Trophoblast cell (in vitro differentiated cells and primary cell): Measurements from ENCODE around the gene GRK1.

Source experiments
- DNase-seq, 2 donors: peaks; one replicate each; pipeline ENCODE4 v3.0.0-alpha.2; 2016
- H2AFZ ChIP-seq: 2 replicates; pipeline ENCODE4 v1.6.1; 2013; ENCODE audit warnings: low read length, moderate library complexity, mild to moderate bottlenecking; ENCODE audit not compliant: insufficient read depth, poor library complexity
- H2AK5ac ChIP-seq: 2 replicates; pipeline ENCODE4 v1.6.1; 2013; ENCODE audit warnings: mild to moderate bottlenecking, low read length
- H2BK120ac ChIP-seq: 2 replicates; pipeline ENCODE4 v1.6.1; 2013; ENCODE audit warnings: low read length, mild to moderate bottlenecking, moderate library complexity; ENCODE audit not compliant: insufficient read depth, poor library complexity
- H2BK12ac ChIP-seq: 2 replicates; pipeline ENCODE4 v1.6.1; 2013; ENCODE audit warnings: mild to moderate bottlenecking, low read length, moderate library complexity
- H2BK5ac ChIP-seq: 2 replicates; pipeline ENCODE4 v1.6.1; 2013; ENCODE audit warnings: low read length, low read depth, moderate library complexity, mild to moderate bottlenecking; ENCODE audit not compliant: poor library complexity
- H3K14ac ChIP-seq: 2 replicates; pipeline ENCODE4 v1.6.1; 2013; ENCODE audit warnings: mild to moderate bottlenecking, low read length
- H3K18ac ChIP-seq: 2 replicates; pipeline ENCODE4 v1.6.1; 2013; ENCODE audit warnings: mild to moderate bottlenecking, low read length
- H3K23ac ChIP-seq: 2 replicates; pipeline ENCODE4 v1.6.1; 2013; ENCODE audit warnings: low read length
- H3K27ac ChIP-seq: 2 replicates; pipeline ENCODE4 v1.5.1; 2013; ENCODE audit warnings: low read depth, mild to moderate bottlenecking, inconsistent platforms, low read length, moderate library complexity
- H3K27me3 ChIP-seq: 2 replicates; pipeline ENCODE4 v1.6.1; 2013; ENCODE audit warnings: inconsistent platforms, mild to moderate bottlenecking, low read length, moderate library complexity; ENCODE audit not compliant: insufficient read depth
- H3K36me3 ChIP-seq, 2 experiments: 1 replicate in 1 of 2; 2 replicates in 1 of 2; pipeline ENCODE4 v1.6.1; 2013; ENCODE audit warnings: low read length in 2 of 2, mild to moderate bottlenecking in 2 of 2, moderate library complexity in 1 of 2; ENCODE audit not compliant: insufficient read depth in 2 of 2, control insufficient read depth in 1 of 2
- H3K4ac ChIP-seq: 2 replicates; pipeline ENCODE4 v1.6.1; 2013; ENCODE audit warnings: low read depth, mild to moderate bottlenecking, low read length, moderate library complexity
- H3K4me1 ChIP-seq, 2 experiments: 1 replicate in 1 of 2; 2 replicates in 1 of 2; pipeline ENCODE4 v1.6.1; 2013; ENCODE audit warnings: low read length in 2 of 2, mild to moderate bottlenecking in 2 of 2, moderate library complexity in 1 of 2; ENCODE audit not compliant: insufficient read depth in 2 of 2, control insufficient read depth in 1 of 2
- H3K4me2 ChIP-seq: 2 replicates; pipeline ENCODE4 v1.6.1; 2013; ENCODE audit warnings: inconsistent platforms, mild to moderate bottlenecking, low read length, moderate library complexity
- H3K4me3 ChIP-seq: 2 replicates; pipeline ENCODE4 v1.5.1; 2013; ENCODE audit warnings: mild to moderate bottlenecking, low read depth, low read length, inconsistent platforms
- H3K79me1 ChIP-seq: one replicate; pipeline ENCODE4 v1.6.1; 2013; ENCODE audit warnings: low read length
- H3K79me2 ChIP-seq: 2 replicates; pipeline ENCODE4 v1.6.1; 2013; ENCODE audit warnings: low read length, mild to moderate bottlenecking; ENCODE audit not compliant: control insufficient read depth, insufficient read depth, poor library complexity
- H3K9ac ChIP-seq: 2 replicates; pipeline ENCODE4 v1.6.1; 2013; ENCODE audit warnings: mild to moderate bottlenecking, low read length
- H3K9me3 ChIP-seq: 2 replicates; pipeline ENCODE4 v1.6.1; 2013; ENCODE audit warnings: low read depth, mild to moderate bottlenecking, control low read depth, inconsistent platforms, low read length; ENCODE audit not compliant: insufficient read depth
- H4K12ac ChIP-seq: 2 replicates; pipeline ENCODE4 v1.6.1; 2013; ENCODE audit warnings: low read depth, mild to moderate bottlenecking, low read length, moderate library complexity
- H4K8ac ChIP-seq: 2 replicates; pipeline ENCODE4 v1.6.1; 2013; ENCODE audit warnings: low read depth, mild to moderate bottlenecking, low read length, moderate library complexity
- H4K91ac ChIP-seq: one replicate; pipeline ENCODE4 v1.6.1; 2013; ENCODE audit warnings: low read depth, mild to moderate bottlenecking, low read length, moderate library complexity
- WGBS: extraction: QIAGEN DNeasy Blood & Tissue Kit; methylation state at CpG from one replicate; pipeline ENCODE4 v1.1.7; 2013; ENCODE audit warnings: missing lambda C conversion rate; ENCODE audit not compliant: insufficient read length, insufficient coverage; ENCODE audit errors: extremely low coverage; 5-methylcytosine and 5-hydroxymethylcytosine counted together

Gene GRK1

GRCh38 chr13:113661509-113661908, 5.5 kb upstream of the GRK1 start:
- Histone ChIP-seq H2AK5ac (no peak overlapping the region), H3K23ac (no peak overlapping the region), H2AFZ (no peak overlapping the region), H4K91ac (no peak overlapping the region), H3K36me3 (no peaks in the 10 kb centered on the region), H3K9me3 (peaks cover 3% of the 10 kb centered on the region), H2BK5ac (no peak overlapping the region), H2BK12ac (no peak overlapping the region), H3K4ac (no peak overlapping the region), H3K4me1 (no peaks in the 10 kb centered on the region), H3K9ac (no peak overlapping the region), H3K18ac (no peak overlapping the region), H3K4me3 (no peak overlapping the region), H2BK120ac (no peak overlapping the region), H4K8ac (no peak overlapping the region), H3K27ac (no peak overlapping the region), H3K79me1 (no peaks in the 10 kb centered on the region), H3K14ac (no peak overlapping the region), H4K12ac (no peak overlapping the region), H3K79me2 (no peaks in the 10 kb centered on the region), H3K4me2 (no peak overlapping the region), H3K27me3 (no peaks in the 10 kb centered on the region)
- no CpG with 5 or more reads among the region's 2 CpGs for WGBS
- DNase-seq: no peak

- no CpG with 5 or more reads among the region's 15 CpGs for WGBS
Measured at GRCh38 chr13:113663934-113664333, 3.1 kb upstream of the GRK1 start.

DNA sequence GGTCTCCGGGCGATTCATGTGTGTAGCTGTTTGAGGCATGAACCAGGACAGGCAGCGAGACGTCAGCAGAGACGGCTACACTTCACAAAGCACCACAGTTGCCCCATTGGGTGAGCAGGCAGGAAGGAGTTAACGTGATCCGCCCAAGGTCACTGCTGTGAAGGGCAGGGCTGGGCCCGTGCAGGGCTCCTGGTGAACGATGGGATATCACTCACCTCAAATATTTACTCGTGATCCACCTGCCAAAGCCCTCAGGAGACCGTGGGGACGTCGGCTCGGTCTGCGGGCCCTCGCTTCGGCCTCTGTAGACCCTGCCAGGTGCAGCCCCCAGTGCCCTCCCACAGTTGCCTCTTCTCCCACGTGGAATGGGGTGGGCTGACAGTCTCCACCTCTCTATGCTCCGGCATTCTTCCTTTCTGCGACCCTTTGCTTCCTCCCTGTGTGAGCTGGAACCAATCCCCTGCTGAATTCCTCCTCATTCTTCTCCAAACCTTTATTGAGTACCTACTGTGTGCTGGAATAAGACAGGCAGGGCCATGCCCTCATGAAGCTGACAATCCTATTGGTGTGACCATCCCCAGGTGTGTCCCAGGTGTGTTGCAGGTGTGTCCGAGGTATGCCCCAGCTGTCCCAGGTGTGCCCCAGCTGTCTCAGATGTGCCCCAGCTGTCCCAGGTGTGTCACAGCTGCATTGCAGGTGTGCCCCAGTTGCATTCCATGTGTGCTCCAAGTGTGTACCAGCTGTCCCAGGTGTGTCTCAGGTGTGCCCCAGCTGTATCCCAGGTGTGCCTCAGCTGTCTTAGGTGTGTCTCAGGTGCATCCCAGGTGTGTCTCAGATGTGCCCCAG, 2.0 kb upstream of the GRK1 start:
- Histone ChIP-seq H3K4me3 (no peak overlapping the region), H3K9ac (no peak overlapping the region), H4K91ac (no peak overlapping the region), H3K14ac (no peak overlapping the region), H3K4ac (no peak overlapping the region), H3K9me3 (peaks cover 3% of the 10 kb centered on the region), H3K23ac (no peak overlapping the region), H3K79me2 (no peaks in the 10 kb centered on the region), H3K36me3 (no peaks in the 10 kb centered on the region), H2BK5ac (no peak overlapping the region), H3K27ac (no peak overlapping the region), H2BK12ac (no peak overlapping the region), H3K4me2 (no peak overlapping the region), H3K27me3 (no peaks in the 10 kb centered on the region), H2AK5ac (no peak overlapping the region), H4K8ac (no peak overlapping the region), H2AFZ (no peak overlapping the region), H3K18ac (no peak overlapping the region), H3K4me1 (no peaks in the 10 kb centered on the region), H3K79me1 (no peaks in the 10 kb centered on the region), H2BK120ac (no peak overlapping the region), H4K12ac (no peak overlapping the region)
- no CpG with 5 or more reads among the region's 21 CpGs for WGBS
- no peak for DNase-seq

More at GRCh38 chr13:113663934-113664333, 3.1 kb upstream of the GRK1 start:
- H3K9ac ChIP-seq: no peak overlapping the region
- no peak overlapping the region for H2BK120ac ChIP-seq
- no peaks in the 10 kb centered on the region for H3K4me1 ChIP-seq
- peaks cover 3% of the 10 kb centered on the region for H3K9me3 ChIP-seq
- H3K18ac ChIP-seq: no peak overlapping the region
- H2BK5ac ChIP-seq: no peak overlapping the region
- no peak overlapping the region for H4K91ac ChIP-seq
- H4K8ac ChIP-seq: no peak overlapping the region
- H2BK12ac ChIP-seq: no peak overlapping the region
- no peaks in the 10 kb centered on the region for H3K79me1 ChIP-seq
- H2AFZ ChIP-seq: no peak overlapping the region
- H3K4me2 ChIP-seq: no peak overlapping the region
- no peaks in the 10 kb centered on the region for H3K36me3 ChIP-seq
- H2AK5ac ChIP-seq: no peak overlapping the region
- no peaks in the 10 kb centered on the region for H3K27me3 ChIP-seq
- no peak overlapping the region for H4K12ac ChIP-seq
- H3K4me3 ChIP-seq: no peak overlapping the region
- H3K79me2 ChIP-seq: no peaks in the 10 kb centered on the region
- H3K4ac ChIP-seq: no peak overlapping the region
- DNase-seq: no peak
- H3K14ac ChIP-seq: no peak overlapping the region
- H3K23ac ChIP-seq: no peak overlapping the region
- no peak overlapping the region for H3K27ac ChIP-seq

- H2BK5ac ChIP-seq: no peak overlapping the region
- H3K23ac ChIP-seq: no peak overlapping the region
- no peaks in the 10 kb centered on the region for H3K27me3 ChIP-seq
- no peaks in the 10 kb centered on the region for H3K4me1 ChIP-seq
- no peak overlapping the region for H2BK12ac ChIP-seq
- H2BK120ac ChIP-seq: no peak overlapping the region
- H3K14ac ChIP-seq: no peak overlapping the region
- no peak overlapping the region for H4K91ac ChIP-seq
- H3K4me2 ChIP-seq: no peak overlapping the region
- H3K79me1 ChIP-seq: no peaks in the 10 kb centered on the region
- no peak overlapping the region for H3K27ac ChIP-seq
- H3K4me3 ChIP-seq: peak overlapping the region; percentile 34
- no peaks in the 10 kb centered on the region for H3K79me2 ChIP-seq
- H3K9me3 ChIP-seq: peaks cover 3% of the 10 kb centered on the region
- no peak overlapping the region for H3K18ac ChIP-seq
- H3K4ac ChIP-seq: no peak overlapping the region
- no peak overlapping the region for H2AFZ ChIP-seq
- no peak for DNase-seq
- H4K12ac ChIP-seq: no peak overlapping the region
- H2AK5ac ChIP-seq: no peak overlapping the region
- H3K36me3 ChIP-seq: no peaks in the 10 kb centered on the region
- no CpG with 5 or more reads among the region's 3 CpGs for WGBS
- no peak overlapping the region for H4K8ac ChIP-seq
- H3K9ac ChIP-seq: no peak overlapping the region
Measured at GRCh38 chr13:113665597-113666328, 1.3 kb upstream of the GRK1 start.
